Measurements from ENCODE around the gene SNRPA.

DNA sequence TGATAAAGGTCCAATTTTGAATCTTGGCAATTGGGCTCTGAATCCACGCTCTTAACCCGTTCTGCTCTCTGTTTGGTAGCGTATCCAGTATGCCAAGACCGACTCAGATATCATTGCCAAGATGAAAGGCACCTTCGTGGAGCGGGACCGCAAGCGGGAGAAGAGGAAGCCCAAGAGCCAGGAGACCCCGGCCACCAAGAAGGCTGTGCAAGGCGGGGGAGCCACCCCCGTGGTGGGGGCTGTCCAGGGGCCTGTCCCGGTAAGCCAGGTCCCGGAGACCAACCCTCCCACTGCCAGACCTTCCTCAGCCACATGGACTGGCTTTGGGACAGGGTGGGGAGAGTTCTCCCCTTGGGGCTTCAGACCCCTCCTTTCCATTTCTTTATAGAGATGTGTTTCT, 8.3 kb downstream of the SNRPA start:
- TF ChIP-seq, protein P1, sequence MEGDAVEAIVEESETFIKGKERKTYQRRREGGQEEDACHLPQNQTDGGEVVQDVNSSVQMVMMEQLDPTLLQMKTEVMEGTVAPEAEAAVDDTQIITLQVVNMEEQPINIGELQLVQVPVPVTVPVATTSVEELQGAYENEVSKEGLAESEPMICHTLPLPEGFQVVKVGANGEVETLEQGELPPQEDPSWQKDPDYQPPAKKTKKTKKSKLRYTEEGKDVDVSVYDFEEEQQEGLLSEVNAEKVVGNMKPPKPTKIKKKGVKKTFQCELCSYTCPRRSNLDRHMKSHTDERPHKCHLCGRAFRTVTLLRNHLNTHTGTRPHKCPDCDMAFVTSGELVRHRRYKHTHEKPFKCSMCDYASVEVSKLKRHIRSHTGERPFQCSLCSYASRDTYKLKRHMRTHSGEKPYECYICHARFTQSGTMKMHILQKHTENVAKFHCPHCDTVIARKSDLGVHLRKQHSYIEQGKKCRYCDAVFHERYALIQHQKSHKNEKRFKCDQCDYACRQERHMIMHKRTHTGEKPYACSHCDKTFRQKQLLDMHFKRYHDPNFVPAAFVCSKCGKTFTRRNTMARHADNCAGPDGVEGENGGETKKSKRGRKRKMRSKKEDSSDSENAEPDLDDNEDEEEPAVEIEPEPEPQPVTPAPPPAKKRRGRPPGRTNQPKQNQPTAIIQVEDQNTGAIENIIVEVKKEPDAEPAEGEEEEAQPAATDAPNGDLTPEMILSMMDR (conservative IDR thresholded peaks at IDR 0.05; ENCODE audit: low read depth, low read length) = no peak
- no peak for TF ChIP-seq POLR2A (IDR thresholded peaks at IDR 0.05; ENCODE audit: low read depth, low read length)
- TF ChIP-seq RCOR1 (IDR thresholded peaks at IDR 0.05; ENCODE audit: insufficient replicate concordance, low read length) = no peak
